NCI-H187 treated with DMSO at 0.1 percent for 48 hours (cell line): ENCODE data around the gene IGSF9B.

Source experiments
- DNase-seq: peaks from one replicate; lab custom pipeline; 2025; lab: John Stamatoyannopoulos, UW

IGSF9B gene

GRCh38 chr11:133919330-133920108 lies 37.2 kb downstream of the IGSF9B start:
- DNase-seq, result no peak

DNA sequence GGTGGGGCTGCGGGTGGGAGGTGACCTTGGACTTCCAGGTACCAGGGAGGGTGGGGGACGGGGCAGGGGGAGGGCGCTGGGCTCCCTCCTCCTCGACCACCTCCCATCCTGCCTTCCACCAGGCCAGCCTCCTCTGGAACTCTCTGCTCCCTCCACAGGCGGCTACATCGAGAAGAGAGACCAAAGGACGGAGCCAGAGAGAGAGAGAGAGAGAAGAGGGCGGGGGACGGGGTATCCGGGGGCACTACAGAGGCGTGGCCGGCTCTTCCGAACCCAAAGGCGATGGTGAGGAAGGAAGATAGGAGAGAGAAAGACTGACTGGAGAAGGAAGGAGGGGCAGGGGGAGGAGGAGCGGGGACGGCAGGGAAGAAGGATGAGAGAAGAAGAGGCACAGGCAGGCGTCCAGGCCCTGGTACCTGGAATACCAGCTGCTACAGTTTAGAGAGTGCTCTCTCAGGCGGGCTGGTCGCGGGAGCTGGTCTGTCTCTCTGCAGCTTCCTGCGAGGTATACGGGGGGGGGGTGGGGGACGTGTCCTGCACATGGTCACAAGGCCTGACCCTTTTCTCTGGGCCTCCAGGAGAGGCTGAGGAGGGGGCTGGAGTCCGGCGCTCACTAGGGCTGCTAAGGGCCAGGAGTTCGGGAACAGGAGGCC lies 38.0 kb downstream of the IGSF9B start:
- DNase-seq, result no peak

GRCh38 chr11:133917921-133918607 lies 38.7 kb downstream of the IGSF9B start:
- DNase-seq, result no peak

- DNase-seq, result peak; percentile 59
These were observed 39.9 kb downstream of the IGSF9B start for GRCh38 chr11:133916784-133917440.

DNA sequence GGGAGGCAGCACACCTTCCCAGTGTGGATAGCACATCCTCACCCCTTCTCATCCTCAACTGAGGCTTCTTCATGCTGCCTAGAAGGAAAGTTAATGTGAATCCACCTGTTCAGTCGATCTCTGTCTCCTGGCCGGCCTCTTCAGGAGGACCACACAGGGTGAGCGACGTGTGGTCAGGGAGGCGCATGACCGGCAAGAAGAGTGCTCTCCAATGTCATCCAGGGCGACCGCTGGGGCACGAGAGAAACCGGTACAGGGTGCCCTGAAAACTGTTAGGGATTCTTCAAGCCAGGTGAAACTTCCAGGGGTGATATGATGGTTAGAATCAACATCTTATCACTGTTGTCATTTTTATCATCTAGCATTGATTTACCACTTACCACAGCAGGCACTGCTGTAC lies 43.0 kb downstream of the IGSF9B start:
- peak; percentile 5 for DNase-seq

GRCh38 chr11:133911171-133911570 lies 45.6 kb downstream of the IGSF9B start:
- DNase-seq, result no peak

GRCh38 chr11:133910101-133910500 lies 46.7 kb downstream of the IGSF9B start:
- DNase-seq, result no peak

GRCh38 chr11:133908827-133909226 lies 47.9 kb downstream of the IGSF9B start:
- DNase-seq, result no peak

DNA sequence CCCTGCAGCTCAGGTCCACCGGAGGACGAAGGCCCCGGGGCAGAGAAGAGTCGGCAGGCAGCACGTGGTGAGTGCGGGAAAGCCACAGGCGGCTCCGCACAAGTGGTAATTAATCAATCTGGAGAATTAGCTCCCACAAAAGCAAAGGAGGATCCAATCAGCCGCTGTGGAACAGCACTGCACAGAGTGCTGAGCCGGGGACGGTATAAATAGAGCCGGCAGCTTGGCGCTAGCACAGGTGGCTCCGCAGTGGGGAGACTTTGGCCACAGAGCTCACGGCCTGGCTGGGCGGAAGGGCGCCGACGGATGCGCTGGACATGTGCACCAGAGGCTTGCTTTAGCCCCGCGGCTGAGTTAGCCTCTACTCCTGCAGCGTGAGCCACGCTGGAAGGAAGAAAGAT lies 48.9 kb downstream of the IGSF9B start:
- DNase-seq, result no peak

GRCh38 chr11:133907216-133907615 lies 49.6 kb downstream of the IGSF9B start:
- DNase-seq, result no peak

- DNase-seq, result no peak
These were observed 50.0 kb downstream of the IGSF9B start for GRCh38 chr11:133906746-133907145.

DNA sequence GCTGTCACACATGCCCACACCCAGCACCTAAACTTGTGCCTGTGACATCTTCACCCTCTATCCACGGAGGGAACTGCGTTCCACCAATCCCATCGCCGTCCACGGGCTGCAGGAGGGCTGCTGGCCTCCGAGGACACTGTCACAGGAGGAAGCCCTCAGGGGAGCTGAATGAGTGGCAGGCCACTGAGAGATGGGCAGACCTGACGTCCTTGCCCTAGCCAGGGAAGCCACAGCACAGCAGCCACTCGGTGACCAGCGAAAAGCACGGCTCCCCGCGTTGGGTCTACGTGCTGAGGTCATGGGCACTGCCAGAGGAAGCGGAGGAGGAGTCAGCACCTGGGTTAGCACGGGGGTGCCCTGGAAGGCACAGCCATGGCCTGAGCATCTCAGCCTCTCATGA lies 50.5 kb downstream of the IGSF9B start:
- no peak for DNase-seq

DNA sequence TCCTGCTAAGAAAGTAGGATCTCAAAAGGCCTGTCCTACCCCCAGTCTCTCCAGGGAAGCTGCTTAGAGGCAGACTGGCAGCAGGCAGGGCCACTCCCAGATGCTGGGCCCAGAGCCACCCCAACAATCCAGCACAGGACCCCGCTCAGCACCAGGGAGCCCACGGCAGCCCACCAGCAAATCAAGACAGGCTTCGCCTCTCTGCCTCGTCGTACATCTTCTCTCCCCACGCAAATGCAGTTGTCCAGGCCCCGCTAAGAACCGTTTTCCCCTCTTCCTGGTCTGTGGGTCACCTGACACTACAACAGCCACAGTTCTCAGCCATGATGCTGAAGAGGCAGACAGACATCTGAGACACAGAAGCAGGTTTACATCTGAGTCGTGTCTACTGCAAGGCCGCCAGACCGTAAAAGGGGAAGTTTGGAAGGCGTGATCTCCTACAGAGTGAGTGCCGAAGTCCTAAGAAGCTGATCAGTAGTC lies 51.1 kb downstream of the IGSF9B start:
- DNase-seq, result no peak

DNA sequence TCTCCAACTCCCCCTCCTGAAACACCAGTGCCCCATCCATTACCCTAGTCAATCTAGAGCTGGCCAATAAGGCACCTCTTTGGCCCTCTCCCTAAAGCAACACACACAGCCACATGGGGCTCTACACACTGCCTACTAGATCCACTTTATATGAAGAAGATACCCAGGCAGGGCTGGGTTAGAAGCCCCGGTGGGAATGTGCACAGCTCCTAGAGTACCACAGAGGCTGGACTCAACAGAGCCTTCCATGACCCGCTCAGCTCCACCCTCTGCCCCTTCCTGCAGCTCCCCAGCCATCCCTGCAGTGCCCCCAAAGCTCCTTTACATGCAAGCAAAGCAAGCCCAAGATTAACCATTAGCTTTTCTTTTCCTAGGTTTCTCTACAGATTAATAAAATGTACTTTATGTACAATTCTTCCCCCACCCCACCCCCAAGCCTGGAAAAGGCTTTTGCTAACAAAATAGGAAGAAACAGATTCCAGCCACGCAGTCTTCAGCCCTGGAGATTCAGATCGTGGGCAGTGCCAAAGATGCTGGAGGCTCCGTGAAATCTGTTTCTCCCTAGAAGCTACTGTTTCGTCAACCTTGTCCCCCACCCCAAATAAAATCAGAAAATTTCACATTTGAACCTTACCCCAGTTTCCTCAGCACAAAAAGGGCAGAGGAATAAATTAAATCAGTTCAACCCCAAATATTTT lies 51.8 kb downstream of the IGSF9B start:
- DNase-seq, result no peak

DNA sequence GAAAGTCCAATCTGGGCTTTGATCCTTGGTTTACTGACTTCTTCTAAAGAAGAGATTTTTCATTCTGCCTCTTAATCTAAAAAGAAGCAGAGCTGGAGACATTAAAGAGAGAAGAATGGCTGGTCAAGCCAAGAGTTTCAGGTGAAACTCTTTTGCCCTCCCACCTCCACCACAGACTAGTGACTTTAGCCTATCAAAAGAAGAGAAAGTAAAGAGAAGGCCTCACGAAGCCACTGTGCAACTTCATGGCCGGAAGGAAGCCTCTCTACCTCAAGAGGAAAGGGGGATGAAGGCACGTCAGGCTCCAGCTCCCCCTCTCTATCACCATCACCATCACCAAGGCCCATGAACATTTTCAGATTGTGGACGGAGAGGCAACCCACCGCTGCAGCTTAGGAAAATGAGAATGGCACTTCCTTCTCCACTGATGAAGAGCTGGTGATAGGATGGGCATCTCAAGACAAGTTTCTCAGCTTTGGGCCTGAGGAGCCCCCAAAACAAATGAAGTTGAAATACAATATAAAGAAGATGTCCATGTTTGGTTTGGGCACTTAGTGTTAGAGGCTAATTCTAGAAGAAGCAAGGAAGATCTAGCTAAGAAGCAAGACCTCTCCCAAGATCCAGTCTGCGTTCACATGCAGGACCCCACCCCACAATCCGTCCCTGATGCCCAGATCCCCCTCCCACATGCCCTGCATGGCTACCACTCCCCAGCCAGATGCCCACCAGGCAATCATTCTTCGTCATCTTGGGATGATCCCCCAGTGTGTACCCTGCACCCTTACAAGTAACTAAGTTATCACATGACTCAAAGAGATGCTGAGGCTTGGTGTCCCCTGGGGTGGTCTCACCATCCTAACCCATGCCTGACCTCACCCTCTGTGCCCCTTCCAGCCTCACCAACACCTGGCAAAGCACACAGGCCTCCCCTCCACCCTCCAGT lies 52.6 kb downstream of the IGSF9B start:
- no peak for DNase-seq

DNA sequence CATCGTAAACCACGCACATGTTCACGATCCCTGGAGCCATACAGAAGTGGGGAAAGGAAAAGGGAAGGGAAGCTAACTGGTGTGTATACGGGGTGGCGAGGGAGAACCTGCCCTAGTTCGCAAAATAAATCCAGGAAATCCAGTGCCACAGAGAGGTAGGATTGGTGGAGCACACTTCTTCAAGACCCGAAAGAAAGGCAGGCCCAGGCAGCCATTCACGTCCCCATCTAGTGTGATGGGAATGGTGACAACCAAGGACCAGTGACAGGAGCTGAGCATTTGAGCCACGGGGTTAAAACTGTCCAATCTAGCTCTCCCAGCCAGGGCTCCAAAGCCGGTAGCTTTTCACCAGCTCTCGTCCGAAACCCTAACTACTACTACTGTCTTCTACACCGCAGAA lies 53.7 kb downstream of the IGSF9B start:
- no peak for DNase-seq

- DNase-seq, result no peak
These were observed 54.3 kb downstream of the IGSF9B start for GRCh38 chr11:133902506-133902905.

GRCh38 chr11:133901999-133902398 lies 54.8 kb downstream of the IGSF9B start:
- DNase-seq, result no peak

DNA sequence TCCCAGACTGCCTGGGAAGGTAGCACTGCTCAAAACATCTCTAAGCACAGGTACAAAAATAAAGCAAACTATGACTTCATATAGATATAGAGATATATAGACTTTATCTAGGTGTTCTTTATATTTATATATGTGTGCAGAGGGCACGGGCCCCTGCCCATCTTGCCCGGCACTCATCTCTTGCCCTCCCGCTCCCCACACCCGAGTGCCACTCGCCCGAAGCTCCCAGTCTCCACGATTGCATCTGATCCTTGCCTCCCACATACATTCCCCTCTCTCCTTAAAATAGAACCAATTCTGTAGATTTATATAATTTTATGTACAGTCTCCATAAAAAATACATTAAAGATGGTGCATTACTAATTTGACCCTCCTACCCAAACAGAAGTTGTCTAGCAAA lies 55.5 kb downstream of the IGSF9B start:
- no peak for DNase-seq
